HEK293 (cell line): ENCODE results near the gene AIFM1.
A peak's percentile ranks its signal among the peaks of the same experiment; 100 is the strongest.

Source experiments
- KLF1 ChIP-seq: fragments of 450-650 bp; formaldehyde crosslinking; IDR thresholded peaks from 2 replicates; pipeline ENCODE4 v1.5.1; 2016; ENCODE audit warnings: missing biosample characterization, missing genetic modification characterization
- MZF1 ChIP-seq: fragments of 450-650 bp; formaldehyde crosslinking; IDR thresholded peaks from 2 replicates; pipeline ENCODE4 v1.5.1; 2017; ENCODE audit warnings: missing biosample characterization, missing genetic modification characterization, borderline replicate concordance
- SCRT2 ChIP-seq: fragments of 450-650 bp; formaldehyde crosslinking; IDR thresholded peaks from 2 replicates; pipeline ENCODE4 v1.5.1; 2016; ENCODE audit warnings: missing biosample characterization, missing genetic modification characterization
- TCF7L2 ChIP-seq: IDR thresholded peaks from 2 replicates; pipeline ENCODE4 v1.6.1; 2011; ENCODE audit warnings: low read depth, mild to moderate bottlenecking, inconsistent platforms, low read length, moderate library complexity, borderline replicate concordance
- ZBTB44 ChIP-seq: fragments of 450-650 bp; IDR thresholded peaks from 2 replicates; pipeline ENCODE4 v1.5.1; 2018; ENCODE audit warnings: missing biosample characterization, mild to moderate bottlenecking, missing genetic modification characterization
- ZBTB48 ChIP-seq: fragments of 450-650 bp; formaldehyde crosslinking; IDR thresholded peaks from 2 replicates; pipeline ENCODE4 v1.5.1; 2016; ENCODE audit warnings: missing biosample characterization, missing genetic modification characterization
- ZNF133 ChIP-seq: fragments of 450-650 bp; formaldehyde crosslinking; IDR thresholded peaks from 2 replicates; pipeline ENCODE4 v1.5.1; 2016; ENCODE audit warnings: missing biosample characterization, missing genetic modification characterization
- ZNF280C ChIP-seq: fragments of 450-650 bp; formaldehyde crosslinking; IDR thresholded peaks from 2 replicates; pipeline ENCODE4 v1.5.1; 2016; ENCODE audit warnings: missing biosample characterization, missing genetic modification characterization
- ZNF335 ChIP-seq: fragments of 450-650 bp; formaldehyde crosslinking; conservative IDR thresholded peaks from 2 replicates; pipeline ENCODE4 v1.5.1; 2016; ENCODE audit warnings: missing biosample characterization, missing genetic modification characterization
- ZNF394 ChIP-seq: fragments of 450-650 bp; formaldehyde crosslinking; IDR thresholded peaks from 2 replicates; pipeline ENCODE4 v1.5.1; 2016; ENCODE audit warnings: missing biosample characterization, missing genetic modification characterization, mild to moderate bottlenecking, moderate library complexity, borderline replicate concordance
- ZNF426 ChIP-seq: fragments of 450-650 bp; formaldehyde crosslinking; IDR thresholded peaks from 2 replicates; pipeline ENCODE4 v1.5.1; 2017; ENCODE audit warnings: missing biosample characterization, missing genetic modification characterization, mild to moderate bottlenecking, inconsistent platforms, moderate library complexity
- ZNF48 ChIP-seq: fragments of 450-650 bp; formaldehyde crosslinking; IDR thresholded peaks from 2 replicates; pipeline ENCODE4 v1.5.1; 2016; ENCODE audit warnings: missing biosample characterization, missing genetic modification characterization
- ZNF670 ChIP-seq: fragments of 450-650 bp; formaldehyde crosslinking; IDR thresholded peaks from 2 replicates; pipeline ENCODE4 v1.5.1; 2016; ENCODE audit warnings: missing biosample characterization, missing genetic modification characterization, low read depth
- ZNF707 ChIP-seq: fragments of 450-650 bp; formaldehyde crosslinking; IDR thresholded peaks from 2 replicates; pipeline ENCODE4 v1.5.1; 2016; ENCODE audit warnings: missing biosample characterization, missing genetic modification characterization
- ZNF791 ChIP-seq: fragments of 450-650 bp; formaldehyde crosslinking; IDR thresholded peaks from 2 replicates; pipeline ENCODE4 v1.5.1; 2016; ENCODE audit warnings: missing biosample characterization, missing genetic modification characterization
- TF ChIP-seq, protein P1 (sequence below): fragments of 450-650 bp; formaldehyde crosslinking; IDR thresholded peaks from 2 replicates; pipeline ENCODE4 v1.5.1; 2017; ENCODE audit warnings: missing biosample characterization, missing genetic modification characterization
- TF ChIP-seq, protein P2 (sequence below): fragments of 450-650 bp; formaldehyde crosslinking; IDR thresholded peaks from 2 replicates; pipeline ENCODE4 v1.5.1; 2016; ENCODE audit warnings: missing biosample characterization, missing genetic modification characterization
- TF ChIP-seq, protein P3 (sequence below): fragments of 450-650 bp; formaldehyde crosslinking; IDR thresholded peaks from 2 replicates; pipeline ENCODE4 v1.5.1; 2017; ENCODE audit warnings: missing biosample characterization, missing genetic modification characterization
- TF ChIP-seq, protein P4 (sequence below): fragments of 450-650 bp; formaldehyde crosslinking; IDR thresholded peaks from 2 replicates; pipeline ENCODE4 v1.5.1; 2017; ENCODE audit warnings: missing biosample characterization, missing genetic modification characterization
- TF ChIP-seq, protein P5 (sequence below): fragments of 450-650 bp; formaldehyde crosslinking; IDR thresholded peaks from 2 replicates; pipeline ENCODE4 v1.5.1; 2016; ENCODE audit warnings: missing biosample characterization, missing genetic modification characterization
- TF ChIP-seq, protein P6 (sequence below): fragments of 450-650 bp; formaldehyde crosslinking; IDR thresholded peaks from 2 replicates; pipeline ENCODE4 v1.5.1; 2016; ENCODE audit warnings: missing biosample characterization, missing genetic modification characterization
- TF ChIP-seq, protein P7 (sequence below): fragments of 450-650 bp; formaldehyde crosslinking; IDR thresholded peaks from 2 replicates; pipeline ENCODE4 v1.5.1; 2016; ENCODE audit warnings: missing biosample characterization, missing genetic modification characterization

AIFM1 gene

DNA sequence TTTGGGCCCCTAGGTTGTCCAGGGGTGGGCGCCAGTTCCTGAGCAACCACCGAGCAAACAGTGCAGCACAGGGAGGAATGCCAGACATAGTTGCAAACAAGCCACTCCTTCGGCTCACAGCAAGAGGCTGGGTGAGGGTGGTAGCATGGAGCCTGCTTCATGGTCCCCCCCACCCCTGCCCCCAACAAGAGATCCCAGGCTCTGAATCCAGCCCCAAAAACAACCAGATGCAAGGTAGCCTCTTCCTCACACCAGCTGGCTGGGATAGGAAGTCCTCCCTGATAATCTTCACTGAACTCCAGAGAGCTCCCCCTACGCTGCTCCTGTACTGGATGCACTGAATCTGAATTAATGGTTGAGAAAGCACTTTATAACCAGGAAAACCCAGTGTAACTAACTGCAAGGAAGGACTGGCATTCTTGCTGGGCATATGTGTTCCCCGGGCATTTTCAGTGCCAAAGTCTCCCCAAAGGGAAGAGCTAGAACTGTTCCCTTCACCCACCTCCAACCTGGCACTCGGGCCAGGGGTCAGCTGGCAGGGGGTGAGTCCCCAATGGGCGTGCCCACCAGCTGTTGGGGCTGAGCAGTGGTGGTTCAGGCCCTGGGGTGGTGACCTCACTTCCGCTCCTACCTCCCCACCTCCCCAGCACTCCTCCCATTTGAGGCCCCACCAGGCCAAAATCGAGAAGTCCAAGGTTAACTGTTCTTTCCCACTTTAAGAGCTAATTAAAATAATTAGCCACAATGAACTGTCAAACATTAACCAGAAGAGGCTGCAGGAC, 56.8 kb downstream of the AIFM1 start (continued):
- TF ChIP-seq ZNF280C (tag by site-specific recombination): no peak
- TF ChIP-seq ZNF707 (tag by site-specific recombination): no peak
- TF ChIP-seq KLF1 (tag by site-specific recombination): peak; percentile 90
- TF ChIP-seq ZNF335: peak; percentile 64
- no peak for TF ChIP-seq ZNF133
- TF ChIP-seq, protein P1, sequence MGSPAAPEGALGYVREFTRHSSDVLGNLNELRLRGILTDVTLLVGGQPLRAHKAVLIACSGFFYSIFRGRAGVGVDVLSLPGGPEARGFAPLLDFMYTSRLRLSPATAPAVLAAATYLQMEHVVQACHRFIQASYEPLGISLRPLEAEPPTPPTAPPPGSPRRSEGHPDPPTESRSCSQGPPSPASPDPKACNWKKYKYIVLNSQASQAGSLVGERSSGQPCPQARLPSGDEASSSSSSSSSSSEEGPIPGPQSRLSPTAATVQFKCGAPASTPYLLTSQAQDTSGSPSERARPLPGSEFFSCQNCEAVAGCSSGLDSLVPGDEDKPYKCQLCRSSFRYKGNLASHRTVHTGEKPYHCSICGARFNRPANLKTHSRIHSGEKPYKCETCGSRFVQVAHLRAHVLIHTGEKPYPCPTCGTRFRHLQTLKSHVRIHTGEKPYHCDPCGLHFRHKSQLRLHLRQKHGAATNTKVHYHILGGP: no peak
- no peak for TF ChIP-seq ZBTB44 (tag by site-specific recombination)
- TF ChIP-seq, protein P2, sequence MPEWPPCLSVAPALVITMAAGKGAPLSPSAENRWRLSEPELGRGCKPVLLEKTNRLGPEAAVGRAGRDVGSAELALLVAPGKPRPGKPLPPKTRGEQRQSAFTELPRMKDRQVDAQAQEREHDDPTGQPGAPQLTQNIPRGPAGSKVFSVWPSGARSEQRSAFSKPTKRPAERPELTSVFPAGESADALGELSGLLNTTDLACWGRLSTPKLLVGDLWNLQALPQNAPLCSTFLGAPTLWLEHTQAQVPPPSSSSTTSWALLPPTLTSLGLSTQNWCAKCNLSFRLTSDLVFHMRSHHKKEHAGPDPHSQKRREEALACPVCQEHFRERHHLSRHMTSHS (tag by site-specific recombination): no peak
- TF ChIP-seq, protein P3, sequence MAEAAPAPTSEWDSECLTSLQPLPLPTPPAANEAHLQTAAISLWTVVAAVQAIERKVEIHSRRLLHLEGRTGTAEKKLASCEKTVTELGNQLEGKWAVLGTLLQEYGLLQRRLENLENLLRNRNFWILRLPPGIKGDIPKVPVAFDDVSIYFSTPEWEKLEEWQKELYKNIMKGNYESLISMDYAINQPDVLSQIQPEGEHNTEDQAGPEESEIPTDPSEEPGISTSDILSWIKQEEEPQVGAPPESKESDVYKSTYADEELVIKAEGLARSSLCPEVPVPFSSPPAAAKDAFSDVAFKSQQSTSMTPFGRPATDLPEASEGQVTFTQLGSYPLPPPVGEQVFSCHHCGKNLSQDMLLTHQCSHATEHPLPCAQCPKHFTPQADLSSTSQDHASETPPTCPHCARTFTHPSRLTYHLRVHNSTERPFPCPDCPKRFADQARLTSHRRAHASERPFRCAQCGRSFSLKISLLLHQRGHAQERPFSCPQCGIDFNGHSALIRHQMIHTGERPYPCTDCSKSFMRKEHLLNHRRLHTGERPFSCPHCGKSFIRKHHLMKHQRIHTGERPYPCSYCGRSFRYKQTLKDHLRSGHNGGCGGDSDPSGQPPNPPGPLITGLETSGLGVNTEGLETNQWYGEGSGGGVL (tag by site-specific recombination): no peak
- TF ChIP-seq SCRT2 (tag by site-specific recombination): no peak
- TF ChIP-seq, protein P4, sequence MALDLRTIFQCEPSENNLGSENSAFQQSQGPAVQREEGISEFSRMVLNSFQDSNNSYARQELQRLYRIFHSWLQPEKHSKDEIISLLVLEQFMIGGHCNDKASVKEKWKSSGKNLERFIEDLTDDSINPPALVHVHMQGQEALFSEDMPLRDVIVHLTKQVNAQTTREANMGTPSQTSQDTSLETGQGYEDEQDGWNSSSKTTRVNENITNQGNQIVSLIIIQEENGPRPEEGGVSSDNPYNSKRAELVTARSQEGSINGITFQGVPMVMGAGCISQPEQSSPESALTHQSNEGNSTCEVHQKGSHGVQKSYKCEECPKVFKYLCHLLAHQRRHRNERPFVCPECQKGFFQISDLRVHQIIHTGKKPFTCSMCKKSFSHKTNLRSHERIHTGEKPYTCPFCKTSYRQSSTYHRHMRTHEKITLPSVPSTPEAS (tag by site-specific recombination): no peak
- TF ChIP-seq ZNF48: no peak
- TF ChIP-seq MZF1: no peak
- no peak for TF ChIP-seq ZNF394
- TF ChIP-seq TCF7L2: no peak
- TF ChIP-seq, protein P5, sequence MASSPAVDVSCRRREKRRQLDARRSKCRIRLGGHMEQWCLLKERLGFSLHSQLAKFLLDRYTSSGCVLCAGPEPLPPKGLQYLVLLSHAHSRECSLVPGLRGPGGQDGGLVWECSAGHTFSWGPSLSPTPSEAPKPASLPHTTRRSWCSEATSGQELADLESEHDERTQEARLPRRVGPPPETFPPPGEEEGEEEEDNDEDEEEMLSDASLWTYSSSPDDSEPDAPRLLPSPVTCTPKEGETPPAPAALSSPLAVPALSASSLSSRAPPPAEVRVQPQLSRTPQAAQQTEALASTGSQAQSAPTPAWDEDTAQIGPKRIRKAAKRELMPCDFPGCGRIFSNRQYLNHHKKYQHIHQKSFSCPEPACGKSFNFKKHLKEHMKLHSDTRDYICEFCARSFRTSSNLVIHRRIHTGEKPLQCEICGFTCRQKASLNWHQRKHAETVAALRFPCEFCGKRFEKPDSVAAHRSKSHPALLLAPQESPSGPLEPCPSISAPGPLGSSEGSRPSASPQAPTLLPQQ (tag by site-specific recombination): peak; percentile 96
- TF ChIP-seq, protein P6, sequence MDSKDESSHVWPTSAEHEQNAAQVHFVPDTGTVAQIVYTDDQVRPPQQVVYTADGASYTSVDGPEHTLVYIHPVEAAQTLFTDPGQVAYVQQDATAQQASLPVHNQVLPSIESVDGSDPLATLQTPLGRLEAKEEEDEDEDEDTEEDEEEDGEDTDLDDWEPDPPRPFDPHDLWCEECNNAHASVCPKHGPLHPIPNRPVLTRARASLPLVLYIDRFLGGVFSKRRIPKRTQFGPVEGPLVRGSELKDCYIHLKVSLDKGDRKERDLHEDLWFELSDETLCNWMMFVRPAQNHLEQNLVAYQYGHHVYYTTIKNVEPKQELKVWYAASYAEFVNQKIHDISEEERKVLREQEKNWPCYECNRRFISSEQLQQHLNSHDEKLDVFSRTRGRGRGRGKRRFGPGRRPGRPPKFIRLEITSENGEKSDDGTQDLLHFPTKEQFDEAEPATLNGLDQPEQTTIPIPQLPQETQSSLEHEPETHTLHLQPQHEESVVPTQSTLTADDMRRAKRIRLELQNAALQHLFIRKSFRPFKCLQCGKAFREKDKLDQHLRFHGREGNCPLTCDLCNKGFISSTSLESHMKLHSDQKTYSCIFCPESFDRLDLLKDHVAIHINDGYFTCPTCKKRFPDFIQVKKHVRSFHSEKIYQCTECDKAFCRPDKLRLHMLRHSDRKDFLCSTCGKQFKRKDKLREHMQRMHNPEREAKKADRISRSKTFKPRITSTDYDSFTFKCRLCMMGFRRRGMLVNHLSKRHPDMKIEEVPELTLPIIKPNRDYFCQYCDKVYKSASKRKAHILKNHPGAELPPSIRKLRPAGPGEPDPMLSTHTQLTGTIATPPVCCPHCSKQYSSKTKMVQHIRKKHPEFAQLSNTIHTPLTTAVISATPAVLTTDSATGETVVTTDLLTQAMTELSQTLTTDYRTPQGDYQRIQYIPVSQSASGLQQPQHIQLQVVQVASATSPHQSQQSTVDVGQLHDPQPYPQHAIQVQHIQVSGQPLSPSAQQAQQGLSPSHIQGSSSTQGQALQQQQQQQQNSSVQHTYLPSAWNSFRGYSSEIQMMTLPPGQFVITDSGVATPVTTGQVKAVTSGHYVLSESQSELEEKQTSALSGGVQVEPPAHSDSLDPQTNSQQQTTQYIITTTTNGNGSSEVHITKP: peak; percentile 89
- no peak for TF ChIP-seq ZNF670
- no peak for TF ChIP-seq ZNF791 (tag by site-specific recombination)
- TF ChIP-seq, protein P7, sequence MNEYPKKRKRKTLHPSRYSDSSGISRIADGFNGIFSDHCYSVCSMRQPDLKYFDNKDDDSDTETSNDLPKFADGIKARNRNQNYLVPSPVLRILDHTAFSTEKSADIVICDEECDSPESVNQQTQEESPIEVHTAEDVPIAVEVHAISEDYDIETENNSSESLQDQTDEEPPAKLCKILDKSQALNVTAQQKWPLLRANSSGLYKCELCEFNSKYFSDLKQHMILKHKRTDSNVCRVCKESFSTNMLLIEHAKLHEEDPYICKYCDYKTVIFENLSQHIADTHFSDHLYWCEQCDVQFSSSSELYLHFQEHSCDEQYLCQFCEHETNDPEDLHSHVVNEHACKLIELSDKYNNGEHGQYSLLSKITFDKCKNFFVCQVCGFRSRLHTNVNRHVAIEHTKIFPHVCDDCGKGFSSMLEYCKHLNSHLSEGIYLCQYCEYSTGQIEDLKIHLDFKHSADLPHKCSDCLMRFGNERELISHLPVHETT (tag by site-specific recombination): no peak
- TF ChIP-seq ZBTB48 (tag by site-specific recombination): no peak
- TF ChIP-seq ZNF426 (tag by site-specific recombination): no peak
